ENCODE measurements around the gene IGSF1. TPM values are rescaled to one million over a fixed set of nuclear protein-coding genes. Genes with fewer than 3 reads are reported as not detected.

The IGSF1 gene
- total and polyA plus RNA-seq, 2 of the 13 experiments (the other 11 are each of a cell fraction or from before 2014, with no cell fraction given): 58.7 to 108 TPM

- TF ChIP-seq, protein P1, sequence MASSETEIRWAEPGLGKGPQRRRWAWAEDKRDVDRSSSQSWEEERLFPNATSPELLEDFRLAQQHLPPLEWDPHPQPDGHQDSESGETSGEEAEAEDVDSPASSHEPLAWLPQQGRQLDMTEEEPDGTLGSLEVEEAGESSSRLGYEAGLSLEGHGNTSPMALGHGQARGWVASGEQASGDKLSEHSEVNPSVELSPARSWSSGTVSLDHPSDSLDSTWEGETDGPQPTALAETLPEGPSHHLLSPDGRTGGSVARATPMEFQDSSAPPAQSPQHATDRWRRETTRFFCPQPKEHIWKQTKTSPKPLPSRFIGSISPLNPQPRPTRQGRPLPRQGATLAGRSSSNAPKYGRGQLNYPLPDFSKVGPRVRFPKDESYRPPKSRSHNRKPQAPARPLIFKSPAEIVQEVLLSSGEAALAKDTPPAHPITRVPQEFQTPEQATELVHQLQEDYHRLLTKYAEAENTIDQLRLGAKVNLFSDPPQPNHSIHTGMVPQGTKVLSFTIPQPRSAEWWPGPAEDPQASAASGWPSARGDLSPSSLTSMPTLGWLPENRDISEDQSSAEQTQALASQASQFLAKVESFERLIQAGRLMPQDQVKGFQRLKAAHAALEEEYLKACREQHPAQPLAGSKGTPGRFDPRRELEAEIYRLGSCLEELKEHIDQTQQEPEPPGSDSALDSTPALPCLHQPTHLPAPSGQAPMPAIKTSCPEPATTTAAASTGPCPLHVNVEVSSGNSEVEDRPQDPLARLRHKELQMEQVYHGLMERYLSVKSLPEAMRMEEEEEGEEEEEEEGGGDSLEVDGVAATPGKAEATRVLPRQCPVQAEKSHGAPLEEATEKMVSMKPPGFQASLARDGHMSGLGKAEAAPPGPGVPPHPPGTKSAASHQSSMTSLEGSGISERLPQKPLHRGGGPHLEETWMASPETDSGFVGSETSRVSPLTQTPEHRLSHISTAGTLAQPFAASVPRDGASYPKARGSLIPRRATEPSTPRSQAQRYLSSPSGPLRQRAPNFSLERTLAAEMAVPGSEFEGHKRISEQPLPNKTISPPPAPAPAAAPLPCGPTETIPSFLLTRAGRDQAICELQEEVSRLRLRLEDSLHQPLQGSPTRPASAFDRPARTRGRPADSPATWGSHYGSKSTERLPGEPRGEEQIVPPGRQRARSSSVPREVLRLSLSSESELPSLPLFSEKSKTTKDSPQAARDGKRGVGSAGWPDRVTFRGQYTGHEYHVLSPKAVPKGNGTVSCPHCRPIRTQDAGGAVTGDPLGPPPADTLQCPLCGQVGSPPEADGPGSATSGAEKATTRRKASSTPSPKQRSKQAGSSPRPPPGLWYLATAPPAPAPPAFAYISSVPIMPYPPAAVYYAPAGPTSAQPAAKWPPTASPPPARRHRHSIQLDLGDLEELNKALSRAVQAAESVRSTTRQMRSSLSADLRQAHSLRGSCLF (CRISPR knock-in tag; IDR thresholded peaks at IDR 0.05; ENCODE audit: borderline replicate concordance): no peak
- TF ChIP-seq JARID2 (CRISPR knock-in tag; IDR thresholded peaks at IDR 0.05; ENCODE audit: insufficient replicate concordance): no peak
Observed at GRCh38 chrX:131279617-131280016, 9.5 kb downstream of the IGSF1 start (continued).

DNA sequence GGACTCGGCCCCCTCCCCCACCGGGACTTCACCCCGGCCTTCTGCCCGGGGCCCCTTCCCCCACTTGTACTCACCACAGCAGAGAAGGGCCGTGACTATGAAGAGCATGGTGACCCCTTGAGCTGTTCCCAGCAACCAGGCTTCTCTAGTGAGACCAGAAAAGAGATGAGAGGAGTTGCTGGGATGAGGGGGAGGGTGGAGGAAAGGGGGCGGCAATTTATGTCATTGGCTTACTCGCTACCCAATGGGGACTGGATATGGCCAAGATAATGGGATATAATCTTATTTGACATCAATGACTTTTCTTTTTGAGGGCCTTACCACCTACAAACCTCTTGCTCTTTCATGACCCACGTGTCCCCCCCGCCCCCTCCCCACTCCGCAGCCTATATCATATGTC is 9.9 kb downstream of the IGSF1 start:
- WGBS (ENCODE audit: low lambda C conversion rate): 100% methylated on average over 4 of the region's 10 CpGs
- Histone ChIP-seq H3K27ac (ENCODE audit: extremely low read length, insufficient read depth, low read length) (no peak overlapping the region), H4K20me1 (ENCODE audit: insufficient read depth, low read length) (no peaks in the 10 kb centered on the region), H3K4me3 (replicated peaks in 1 of 3; ENCODE audit: insufficient read depth in 1 of 3, low read depth in 2 of 3, low read length in 3 of 3) (no peak overlapping the region), H3K4me1 (ENCODE audit: insufficient read depth, low read length) (no peaks in the 10 kb centered on the region), H3K9ac (ENCODE audit: insufficient read depth, low read depth, low read length) (no peak overlapping the region), H3K4me2 (ENCODE audit: low read depth, low read length) (no peak overlapping the region), H3K79me2 (ENCODE audit: insufficient read depth, low read length) (no peaks in the 10 kb centered on the region), H3K36me3 (replicated peaks in 1 of 2; ENCODE audit: control insufficient read depth in 1 of 2, insufficient read depth in 2 of 2, low read length in 2 of 2) (peaks cover 0 to 1% of the 10 kb centered on the region in 2 experiments; a peak in 2 of 5 replicates), H2AFZ (ENCODE audit: low read length) (no peak overlapping the region), H3K9me3 (ENCODE audit: low read length) (no peaks in the 10 kb centered on the region), H3K27me3 (ENCODE audit: control insufficient read depth in 1 of 2, insufficient read depth in 2 of 2, low read length in 2 of 2) (no peaks in the 10 kb centered on the region)
- in situ Hi-C loops (cut with HindIII; ENCODE audit: extremely low pct_ligation_motif_present, low pct_unique_long_range_greater_than_20kb): no loop called here
- DNase-seq (ENCODE audit: low spot score) (no peak), FAIRE-seq (no peak), ATAC-seq (no peak)
- ChIA-PET POLR2A (no interaction called here), CTCF (ENCODE audit: low intra/inter-chr PET ratio, low total read pairs) (no interaction called here)
- BruUV-seq (replicated peaks): no TSS peak
- intact Hi-C loops (cut with micrococcal nuclease; ENCODE audit: unreplicated experiment): no loop called here
- TF ChIP-seq ZNF24 (IDR thresholded peaks at IDR 0.05) (no peak), ZNF382 (CRISPR knock-in tag; IDR thresholded peaks at IDR 0.05; ENCODE audit: borderline replicate concordance) (no peak), SKI (IDR thresholded peaks at IDR 0.05; ENCODE audit: partially characterized antibody) (no peak), ZNF710 (CRISPR knock-in tag; IDR thresholded peaks at IDR 0.05; ENCODE audit: borderline replicate concordance) (no peak), TEF (CRISPR knock-in tag; IDR thresholded peaks at IDR 0.05) (no peak), FOXP1 (IDR thresholded peaks at IDR 0.05) (no peak), FOXP1 (CRISPR knock-in tag; IDR thresholded peaks at IDR 0.05) (no peak), ZNF784 (CRISPR knock-in tag; IDR thresholded peaks at IDR 0.05; ENCODE audit: borderline replicate concordance) (no peak)
- TF ChIP-seq, protein P2, sequence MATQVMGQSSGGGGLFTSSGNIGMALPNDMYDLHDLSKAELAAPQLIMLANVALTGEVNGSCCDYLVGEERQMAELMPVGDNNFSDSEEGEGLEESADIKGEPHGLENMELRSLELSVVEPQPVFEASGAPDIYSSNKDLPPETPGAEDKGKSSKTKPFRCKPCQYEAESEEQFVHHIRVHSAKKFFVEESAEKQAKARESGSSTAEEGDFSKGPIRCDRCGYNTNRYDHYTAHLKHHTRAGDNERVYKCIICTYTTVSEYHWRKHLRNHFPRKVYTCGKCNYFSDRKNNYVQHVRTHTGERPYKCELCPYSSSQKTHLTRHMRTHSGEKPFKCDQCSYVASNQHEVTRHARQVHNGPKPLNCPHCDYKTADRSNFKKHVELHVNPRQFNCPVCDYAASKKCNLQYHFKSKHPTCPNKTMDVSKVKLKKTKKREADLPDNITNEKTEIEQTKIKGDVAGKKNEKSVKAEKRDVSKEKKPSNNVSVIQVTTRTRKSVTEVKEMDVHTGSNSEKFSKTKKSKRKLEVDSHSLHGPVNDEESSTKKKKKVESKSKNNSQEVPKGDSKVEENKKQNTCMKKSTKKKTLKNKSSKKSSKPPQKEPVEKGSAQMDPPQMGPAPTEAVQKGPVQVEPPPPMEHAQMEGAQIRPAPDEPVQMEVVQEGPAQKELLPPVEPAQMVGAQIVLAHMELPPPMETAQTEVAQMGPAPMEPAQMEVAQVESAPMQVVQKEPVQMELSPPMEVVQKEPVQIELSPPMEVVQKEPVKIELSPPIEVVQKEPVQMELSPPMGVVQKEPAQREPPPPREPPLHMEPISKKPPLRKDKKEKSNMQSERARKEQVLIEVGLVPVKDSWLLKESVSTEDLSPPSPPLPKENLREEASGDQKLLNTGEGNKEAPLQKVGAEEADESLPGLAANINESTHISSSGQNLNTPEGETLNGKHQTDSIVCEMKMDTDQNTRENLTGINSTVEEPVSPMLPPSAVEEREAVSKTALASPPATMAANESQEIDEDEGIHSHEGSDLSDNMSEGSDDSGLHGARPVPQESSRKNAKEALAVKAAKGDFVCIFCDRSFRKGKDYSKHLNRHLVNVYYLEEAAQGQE (IDR thresholded peaks at IDR 0.05; ENCODE audit: borderline replicate concordance in 1 of 2, low read depth in 1 of 2, low read length in 2 of 2): no peak

Data from HepG2 (cell line).